Fibroblast of lung (primary cell): ENCODE measurements around the gene TLR8. TPM values are rescaled to one million over a fixed set of nuclear protein-coding genes. Genes with fewer than 3 reads are reported as not detected.

Experiments
- DNase-seq, 2 donors: peaks; one replicate each; pipeline versions ENCODE4 v3.0.0 to v3.0.0-alpha.2; 2010; ENCODE audit warnings: low read depth in 2 of 2
- H2AFZ ChIP-seq: 2 replicates; pipeline ENCODE4 v1.5.1; 2012; ENCODE audit warnings: low read length, control low read depth, inconsistent platforms
- H3K27ac ChIP-seq: 2 replicates; pipeline ENCODE4 v1.5.1; 2011; ENCODE audit warnings: low read length, control low read depth; ENCODE audit not compliant: insufficient read depth
- H3K27me3 ChIP-seq: 2 replicates; pipeline ENCODE4 v1.5.1; 2011; ENCODE audit warnings: mild to moderate bottlenecking, low read length; ENCODE audit not compliant: control insufficient read depth, insufficient read depth
- H3K36me3 ChIP-seq: 2 replicates; pipeline ENCODE4 v1.5.1; 2011; ENCODE audit warnings: low read length; ENCODE audit not compliant: control insufficient read depth, insufficient read depth
- H3K4me1 ChIP-seq: 2 replicates; pipeline ENCODE4 v1.5.1; 2011; ENCODE audit warnings: low read length; ENCODE audit not compliant: control insufficient read depth, insufficient read depth; ENCODE audit errors: extremely low read depth
- H3K4me2 ChIP-seq: 2 replicates; pipeline ENCODE4 v1.5.1; 2011; ENCODE audit warnings: low read length, control low read depth; ENCODE audit not compliant: insufficient read depth; ENCODE audit errors: extremely low read depth
- H3K4me3 ChIP-seq, 4 experiments: fragments of 200-600 bp in 1 of 4; sonication (generic) in 1 of 4; replicated peaks in 1 of 4; 2 replicates each; pipeline ENCODE4 v1.5.1; 2011 to 2016; ENCODE audit warnings: low read length in 4 of 4, low read depth in 3 of 4, mild to moderate bottlenecking in 3 of 4, control low read depth in 2 of 4, inconsistent platforms in 1 of 4, mixed read lengths in 1 of 4; ENCODE audit not compliant: insufficient read depth in 1 of 4; ENCODE audit errors: control extremely low read depth in 1 of 4
- H3K79me2 ChIP-seq: 2 replicates; pipeline ENCODE4 v1.5.1; 2012; ENCODE audit warnings: mild to moderate bottlenecking, low read length, inconsistent platforms; ENCODE audit not compliant: control insufficient read depth, insufficient read depth
- H3K9ac ChIP-seq: 2 replicates; pipeline ENCODE4 v1.5.1; 2011; ENCODE audit warnings: mild to moderate bottlenecking, low read length, control low read depth; ENCODE audit not compliant: insufficient read depth
- H3K9me3 ChIP-seq: 2 replicates; pipeline ENCODE4 v1.5.1; 2012; ENCODE audit warnings: low read depth, low read length; ENCODE audit not compliant: control insufficient read depth, insufficient read depth
- H4K20me1 ChIP-seq: 2 replicates; pipeline ENCODE4 v1.5.1; 2011; ENCODE audit warnings: low read length; ENCODE audit not compliant: control insufficient read depth, insufficient read depth; ENCODE audit errors: extremely low read depth
- EZH2 ChIP-seq: IDR thresholded peaks from 2 replicates; pipeline ENCODE4 v1.5.1; 2012; ENCODE audit warnings: low read length, control low read depth, mild to moderate bottlenecking; ENCODE audit errors: missing control alignments
- polyA plus RNA-seq, 2 donors: library from polyadenylated mRNA; depleted of rRNA in 1 of 2; stranded (reverse) in 1 of 2; unstranded in 1 of 2; fragments of >200 nt; gene quantifications; 2 replicates each; pipeline ENCODE4 v1.2.1, GENCODE V29; 2011 to 2012; ENCODE audit warnings: missing spikeins in 1 of 2
- total RNA-seq: library from RNA; depleted of rRNA; stranded (reverse); fragments of >200 nt; gene quantifications from 2 replicates; pipeline ENCODE4 v1.2.1, GENCODE V29; 2014
- TF ChIP-seq, protein P1 (sequence below), 2 donors: IDR thresholded peaks in 1 of 2; conservative IDR thresholded peaks in 1 of 2; 1 replicate in 1 of 2; 2 replicates in 1 of 2; pipeline ENCODE4 v1.5.1; 2011 to 2012; ENCODE audit warnings: low read length in 2 of 2, control low read depth in 1 of 2, inconsistent platforms in 1 of 2, low read depth in 1 of 2, mild to moderate bottlenecking in 1 of 2

Gene TLR8
- total and polyA plus RNA-seq, 2 donors (not counting 1 experiment from before 2014, with no cell fraction given) = not detected

- Histone ChIP-seq H2AFZ (no peak overlapping the region), H3K27ac (no peak overlapping the region), H3K9me3 (no peaks in the 10 kb centered on the region), H3K79me2 (no peaks in the 10 kb centered on the region), H3K9ac (no peak overlapping the region), H3K27me3 (no peaks in the 10 kb centered on the region), H3K4me2 (no peak overlapping the region), H3K36me3 (no peaks in the 10 kb centered on the region), H3K4me3 (no peak overlapping the region), H4K20me1 (no peaks in the 10 kb centered on the region), H3K4me1 (no peaks in the 10 kb centered on the region)
- DNase-seq = no peak
- no peak for TF ChIP-seq EZH2
- TF ChIP-seq, protein P1, sequence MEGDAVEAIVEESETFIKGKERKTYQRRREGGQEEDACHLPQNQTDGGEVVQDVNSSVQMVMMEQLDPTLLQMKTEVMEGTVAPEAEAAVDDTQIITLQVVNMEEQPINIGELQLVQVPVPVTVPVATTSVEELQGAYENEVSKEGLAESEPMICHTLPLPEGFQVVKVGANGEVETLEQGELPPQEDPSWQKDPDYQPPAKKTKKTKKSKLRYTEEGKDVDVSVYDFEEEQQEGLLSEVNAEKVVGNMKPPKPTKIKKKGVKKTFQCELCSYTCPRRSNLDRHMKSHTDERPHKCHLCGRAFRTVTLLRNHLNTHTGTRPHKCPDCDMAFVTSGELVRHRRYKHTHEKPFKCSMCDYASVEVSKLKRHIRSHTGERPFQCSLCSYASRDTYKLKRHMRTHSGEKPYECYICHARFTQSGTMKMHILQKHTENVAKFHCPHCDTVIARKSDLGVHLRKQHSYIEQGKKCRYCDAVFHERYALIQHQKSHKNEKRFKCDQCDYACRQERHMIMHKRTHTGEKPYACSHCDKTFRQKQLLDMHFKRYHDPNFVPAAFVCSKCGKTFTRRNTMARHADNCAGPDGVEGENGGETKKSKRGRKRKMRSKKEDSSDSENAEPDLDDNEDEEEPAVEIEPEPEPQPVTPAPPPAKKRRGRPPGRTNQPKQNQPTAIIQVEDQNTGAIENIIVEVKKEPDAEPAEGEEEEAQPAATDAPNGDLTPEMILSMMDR (conservative IDR thresholded peaks at IDR 0.05 in 1 of 2, IDR thresholded peaks at IDR 0.05 in 1 of 2; ENCODE audit: low read depth in 1 of 2, low read length in 2 of 2) = no peak
These were observed 12.6 kb downstream of the TLR8 start for GRCh38 chrX:12919051-12919450.

DNA sequence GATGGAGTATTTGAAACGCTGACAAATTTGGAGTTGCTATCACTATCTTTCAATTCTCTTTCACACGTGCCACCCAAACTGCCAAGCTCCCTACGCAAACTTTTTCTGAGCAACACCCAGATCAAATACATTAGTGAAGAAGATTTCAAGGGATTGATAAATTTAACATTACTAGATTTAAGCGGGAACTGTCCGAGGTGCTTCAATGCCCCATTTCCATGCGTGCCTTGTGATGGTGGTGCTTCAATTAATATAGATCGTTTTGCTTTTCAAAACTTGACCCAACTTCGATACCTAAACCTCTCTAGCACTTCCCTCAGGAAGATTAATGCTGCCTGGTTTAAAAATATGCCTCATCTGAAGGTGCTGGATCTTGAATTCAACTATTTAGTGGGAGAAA lies 13.2 kb downstream of the TLR8 start:
- Histone ChIP-seq H3K4me3 (no peak overlapping the region), H3K4me2 (no peak overlapping the region), H4K20me1 (no peaks in the 10 kb centered on the region), H3K27me3 (no peaks in the 10 kb centered on the region), H3K79me2 (no peaks in the 10 kb centered on the region), H3K27ac (no peak overlapping the region), H3K36me3 (no peaks in the 10 kb centered on the region), H3K9ac (no peak overlapping the region), H2AFZ (no peak overlapping the region), H3K9me3 (no peaks in the 10 kb centered on the region), H3K4me1 (no peaks in the 10 kb centered on the region)
- TF ChIP-seq EZH2 = no peak
- TF ChIP-seq, protein P1 (conservative IDR thresholded peaks at IDR 0.05 in 1 of 2, IDR thresholded peaks at IDR 0.05 in 1 of 2; ENCODE audit: low read depth in 1 of 2, low read length in 2 of 2) = no peak
- DNase-seq = no peak

DNA sequence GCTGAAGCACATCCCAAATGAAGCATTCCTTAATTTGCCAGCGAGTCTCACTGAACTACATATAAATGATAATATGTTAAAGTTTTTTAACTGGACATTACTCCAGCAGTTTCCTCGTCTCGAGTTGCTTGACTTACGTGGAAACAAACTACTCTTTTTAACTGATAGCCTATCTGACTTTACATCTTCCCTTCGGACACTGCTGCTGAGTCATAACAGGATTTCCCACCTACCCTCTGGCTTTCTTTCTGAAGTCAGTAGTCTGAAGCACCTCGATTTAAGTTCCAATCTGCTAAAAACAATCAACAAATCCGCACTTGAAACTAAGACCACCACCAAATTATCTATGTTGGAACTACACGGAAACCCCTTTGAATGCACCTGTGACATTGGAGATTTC lies 14.6 kb downstream of the TLR8 start:
- H3K4me1 ChIP-seq = no peaks in the 10 kb centered on the region
- H3K4me2 ChIP-seq = no peak overlapping the region
- TF ChIP-seq EZH2 = no peak
- TF ChIP-seq, protein P1 (conservative IDR thresholded peaks at IDR 0.05 in 1 of 2, IDR thresholded peaks at IDR 0.05 in 1 of 2; ENCODE audit: low read depth in 1 of 2, low read length in 2 of 2) = no peak
- no peaks in the 10 kb centered on the region for H3K9me3 ChIP-seq
- no peaks in the 10 kb centered on the region for H4K20me1 ChIP-seq
- no peaks in the 10 kb centered on the region for H3K27me3 ChIP-seq
- H3K79me2 ChIP-seq = no peaks in the 10 kb centered on the region
- no peak overlapping the region for H3K9ac ChIP-seq
- H3K4me3 ChIP-seq = no peak overlapping the region
- no peaks in the 10 kb centered on the region for H3K36me3 ChIP-seq
- H2AFZ ChIP-seq = no peak overlapping the region
- no peak for DNase-seq
- H3K27ac ChIP-seq = no peak overlapping the region
